ENCODE data around the gene CNIH4.
"Not testable (repeated sequence)": the region's sequence is repeated elsewhere in the genome, so short reads cannot be mapped to it uniquely, and the experiment has no call there.

The CNIH4 gene

GRCh38 chr1:224356685-224357625 lies at the start of gene CNIH4:
CNIH4 (plus strand) TSS chr1:224356879; CDS start chr1:224356925, 46 bp downstream.
- peak; percentile 89 to 90 for DNase-seq

- DNase-seq = no peak
Observed at GRCh38 chr1:224308064-224308463, 48.6 kb upstream of the CNIH4 start.

- DNase-seq = not testable (repeated sequence)
Observed at GRCh38 chr1:224311503-224311902, 45.2 kb upstream of the CNIH4 start.

GRCh38 chr1:224312025-224312424 lies 44.7 kb upstream of the CNIH4 start:
- no peak for DNase-seq

GRCh38 chr1:224317383-224318045 lies 39.2 kb upstream of the CNIH4 start:
- no peak for DNase-seq

- DNase-seq = no peak
Observed at GRCh38 chr1:224321706-224322105, 35.0 kb upstream of the CNIH4 start.

- DNase-seq = no peak
Observed at GRCh38 chr1:224325959-224326358, 30.7 kb upstream of the CNIH4 start.

GRCh38 chr1:224328644-224329043 lies 28.0 kb upstream of the CNIH4 start:
- DNase-seq = no peak

- DNase-seq = no peak
Observed at GRCh38 chr1:224329484-224329841, 27.2 kb upstream of the CNIH4 start.

GRCh38 chr1:224329842-224330753 lies 26.6 kb upstream of the CNIH4 start, which contains the start of gene NVL:
NVL (minus strand) TSS chr1:224330172; CDS start chr1:224330127, 45 bp downstream.
- DNase-seq = peak; percentile 82 to 84

- DNase-seq = no peak
Observed at GRCh38 chr1:224331326-224331725, 25.4 kb upstream of the CNIH4 start.

GRCh38 chr1:224331824-224332223 lies 24.9 kb upstream of the CNIH4 start:
- no peak for DNase-seq

- DNase-seq = no peak
Observed at GRCh38 chr1:224333309-224333926, 23.3 kb upstream of the CNIH4 start.

- DNase-seq = no peak
Observed at GRCh38 chr1:224333939-224334786, 22.5 kb upstream of the CNIH4 start.

- DNase-seq = no peak
Observed at GRCh38 chr1:224338150-224338838, 18.4 kb upstream of the CNIH4 start.

- no peak for DNase-seq
Observed at GRCh38 chr1:224339442-224340033, 17.1 kb upstream of the CNIH4 start.

- peak; percentile 33 to 36 for DNase-seq
Observed at GRCh38 chr1:224340453-224341384, 16.0 kb upstream of the CNIH4 start.

GRCh38 chr1:224343679-224344078 lies 13.0 kb upstream of the CNIH4 start:
- no peak for DNase-seq

- DNase-seq = no peak
Observed at GRCh38 chr1:224348137-224348536, 8.5 kb upstream of the CNIH4 start.
